Smooth muscle cell (in vitro differentiated cells): ENCODE results near the gene MYO3B. TPM values are rescaled to one million over a fixed set of nuclear protein-coding genes. Genes with fewer than 3 reads are reported as not detected.

Experiments used
- DNase-seq: peaks from one replicate; lab custom pipeline; 2025; ENCODE audit not compliant: unreplicated experiment; lab: John Stamatoyannopoulos, UW
- H2AFZ ChIP-seq: fragments of 200-600 bp; sonication (generic); 2 replicates; pipeline ENCODE4 v1.6.0; 2016; ENCODE audit warnings: antibody characterized with exemption, low read depth, mild to moderate bottlenecking
- H3F3A ChIP-seq: fragments of 200-600 bp; sonication (generic); 2 replicates; pipeline ENCODE4 v1.6.0; 2017; ENCODE audit warnings: antibody characterized with exemption, low read depth
- H3K27ac ChIP-seq: fragments of 200-600 bp; sonication (generic); 2 replicates; pipeline ENCODE4 v1.5.1; 2016; ENCODE audit warnings: low read depth, mild to moderate bottlenecking
- H3K27me3 ChIP-seq: fragments of 200-600 bp; sonication (generic); 2 replicates; pipeline ENCODE4 v1.6.1; 2016; ENCODE audit warnings: low read depth, mild to moderate bottlenecking
- H3K36me3 ChIP-seq: fragments of 200-600 bp; sonication (generic); 2 replicates; pipeline ENCODE4 v1.5.1; 2016; ENCODE audit warnings: low read depth
- H3K4me1 ChIP-seq: fragments of 200-600 bp; sonication (generic); 2 replicates; pipeline ENCODE4 v1.5.1; 2016; ENCODE audit warnings: low read depth
- H3K4me2 ChIP-seq: fragments of 200-600 bp; sonication (generic); 2 replicates; pipeline ENCODE4 v1.6.0; 2016; ENCODE audit warnings: mild to moderate bottlenecking
- H3K4me3 ChIP-seq: fragments of 200-600 bp; sonication (generic); 2 replicates; pipeline ENCODE4 v1.5.1; 2016; ENCODE audit warnings: mild to moderate bottlenecking
- H3K79me2 ChIP-seq: fragments of 200-600 bp; sonication (generic); 2 replicates; pipeline ENCODE4 v1.6.0; 2016; ENCODE audit warnings: low read depth, mild to moderate bottlenecking
- H3K9ac ChIP-seq: fragments of 200-600 bp; sonication (generic); 2 replicates; pipeline ENCODE4 v1.6.0; 2016; ENCODE audit warnings: low read depth
- H3K9me3 ChIP-seq: fragments of 200-600 bp; sonication (generic); replicated peaks from 2 replicates; pipeline ENCODE4 v1.5.1; 2016; ENCODE audit warnings: low read depth
- H4K20me1 ChIP-seq: fragments of 200-600 bp; sonication (generic); 2 replicates; pipeline ENCODE4 v1.6.0; 2016; ENCODE audit warnings: low read depth
- WGBS: methylation state at CpG from one replicate; pipeline ENCODE4 v1.1.7; 2016; ENCODE audit warnings: low lambda C conversion rate; 5-methylcytosine and 5-hydroxymethylcytosine counted together
- polyA plus RNA-seq: library from polyadenylated mRNA; unstranded; fragments of >200 nt; fragmentation: Nextera tagmentation; extraction: Ambion mirVana; gene quantifications from 2 replicates; pipeline ENCODE4 v1.2.1, GENCODE V29; 2016
- total RNA-seq: library from RNA; depleted of rRNA; stranded (reverse); fragments of >200 nt; gene quantifications from 2 replicates; pipeline ENCODE4 v1.2.3, GENCODE V29; 2014
- TF ChIP-seq, protein P1 (sequence below): fragments of 200-600 bp; sonication (generic); IDR thresholded peaks from 2 replicates; pipeline ENCODE4 v1.5.1; 2017; ENCODE audit warnings: borderline replicate concordance, mild to moderate bottlenecking, antibody characterized with exemption; ENCODE audit not compliant: insufficient read depth, poor library complexity, severe bottlenecking

Gene MYO3B
- total and polyA plus RNA-seq, 2 experiments from 2014 or later, result 0.47 to 3.1 TPM

DNA sequence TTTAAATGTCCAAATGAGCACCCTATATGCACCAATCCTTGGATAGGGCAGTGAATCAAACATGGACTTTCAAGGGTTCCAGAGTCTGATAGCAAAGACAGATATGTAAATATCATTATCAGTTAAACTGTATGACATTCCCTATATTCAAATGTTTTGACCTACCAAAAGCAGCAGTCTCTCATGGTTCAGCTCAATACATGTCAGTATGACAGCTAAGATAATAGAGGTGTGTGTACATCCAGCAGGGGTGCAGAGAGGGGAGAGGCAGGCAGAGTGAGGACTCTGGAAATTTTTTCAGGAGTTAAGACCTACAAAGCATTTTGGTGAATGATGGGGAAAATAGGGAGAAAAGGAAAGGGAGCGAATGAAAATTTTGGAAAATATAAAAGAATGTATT is 106.3 kb downstream of the MYO3B start:
- Histone ChIP-seq H3K9me3 (no peaks in the 10 kb centered on the region), H3K4me1 (no peaks in the 10 kb centered on the region), H3F3A (no peaks in the 10 kb centered on the region), H3K4me2 (no peak overlapping the region), H2AFZ (no peak overlapping the region), H3K36me3 (no peaks in the 10 kb centered on the region), H4K20me1 (no peaks in the 10 kb centered on the region), H3K27me3 (no peaks in the 10 kb centered on the region), H3K9ac (no peak overlapping the region), H3K4me3 (no peak overlapping the region), H3K27ac (no peak overlapping the region), H3K79me2 (no peaks in the 10 kb centered on the region)
- TF ChIP-seq, protein P1, sequence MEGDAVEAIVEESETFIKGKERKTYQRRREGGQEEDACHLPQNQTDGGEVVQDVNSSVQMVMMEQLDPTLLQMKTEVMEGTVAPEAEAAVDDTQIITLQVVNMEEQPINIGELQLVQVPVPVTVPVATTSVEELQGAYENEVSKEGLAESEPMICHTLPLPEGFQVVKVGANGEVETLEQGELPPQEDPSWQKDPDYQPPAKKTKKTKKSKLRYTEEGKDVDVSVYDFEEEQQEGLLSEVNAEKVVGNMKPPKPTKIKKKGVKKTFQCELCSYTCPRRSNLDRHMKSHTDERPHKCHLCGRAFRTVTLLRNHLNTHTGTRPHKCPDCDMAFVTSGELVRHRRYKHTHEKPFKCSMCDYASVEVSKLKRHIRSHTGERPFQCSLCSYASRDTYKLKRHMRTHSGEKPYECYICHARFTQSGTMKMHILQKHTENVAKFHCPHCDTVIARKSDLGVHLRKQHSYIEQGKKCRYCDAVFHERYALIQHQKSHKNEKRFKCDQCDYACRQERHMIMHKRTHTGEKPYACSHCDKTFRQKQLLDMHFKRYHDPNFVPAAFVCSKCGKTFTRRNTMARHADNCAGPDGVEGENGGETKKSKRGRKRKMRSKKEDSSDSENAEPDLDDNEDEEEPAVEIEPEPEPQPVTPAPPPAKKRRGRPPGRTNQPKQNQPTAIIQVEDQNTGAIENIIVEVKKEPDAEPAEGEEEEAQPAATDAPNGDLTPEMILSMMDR, result no peak
- no peak for DNase-seq
- 100% methylated on average over 1 of the region's 1 CpG for WGBS

DNA sequence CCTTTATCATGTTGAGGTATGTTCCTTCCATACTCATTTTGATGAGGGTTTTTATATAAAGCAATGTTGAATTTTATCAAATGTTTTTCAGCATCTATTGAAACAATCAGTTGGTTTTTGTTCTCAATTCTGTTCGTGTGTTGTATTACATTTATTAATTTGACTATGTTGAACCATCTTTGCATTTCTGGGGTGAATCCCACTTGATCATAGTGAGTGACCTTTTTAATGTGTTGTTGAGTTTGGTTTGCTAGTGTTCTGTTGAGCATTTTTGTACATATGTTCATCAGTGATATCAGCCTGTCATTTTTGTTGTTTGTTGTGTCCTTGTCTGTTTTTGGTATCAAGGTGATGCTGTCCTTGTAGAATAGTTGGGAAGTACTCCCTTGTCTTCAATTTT is 110.9 kb downstream of the MYO3B start:
- TF ChIP-seq, protein P1, result no peak
- no peaks in the 10 kb centered on the region for H3K27me3 ChIP-seq
- peaks cover 3% of the 10 kb centered on the region for H3K9me3 ChIP-seq
- 93% methylated on average over 1 of the region's 1 CpG for WGBS
- no peaks in the 10 kb centered on the region for H3K79me2 ChIP-seq
- H2AFZ ChIP-seq, result no peak overlapping the region
- H3K4me1 ChIP-seq, result no peaks in the 10 kb centered on the region
- H3K4me2 ChIP-seq, result no peak overlapping the region
- no peaks in the 10 kb centered on the region for H3K36me3 ChIP-seq
- no peak for DNase-seq
- H3K27ac ChIP-seq, result no peak overlapping the region
- no peak overlapping the region for H3K9ac ChIP-seq
- no peak overlapping the region for H3K4me3 ChIP-seq
- no peaks in the 10 kb centered on the region for H4K20me1 ChIP-seq
- no peaks in the 10 kb centered on the region for H3F3A ChIP-seq

DNA sequence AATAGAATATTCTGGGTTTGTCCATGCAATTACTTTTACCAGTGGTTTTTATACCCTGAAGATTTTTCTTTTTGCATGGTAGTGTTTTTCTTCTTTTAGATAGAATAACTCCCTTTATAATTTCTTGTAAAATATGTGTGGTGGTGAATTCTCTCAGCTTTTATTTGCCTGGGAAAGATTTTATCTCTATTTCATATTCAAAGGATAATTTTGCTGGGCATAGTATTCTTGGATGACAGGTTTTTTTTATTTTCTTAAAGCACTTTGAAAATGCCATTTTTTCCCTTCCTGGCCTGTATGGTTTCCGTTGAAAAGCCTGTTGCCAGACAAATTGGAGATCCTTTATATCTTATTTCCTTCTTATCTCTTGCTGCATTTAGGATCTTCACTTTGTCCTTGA is 113.5 kb downstream of the MYO3B start:
- Histone ChIP-seq H3K27me3 (no peaks in the 10 kb centered on the region), H3K27ac (no peak overlapping the region), H2AFZ (no peak overlapping the region), H3K4me2 (no peak overlapping the region), H3K4me1 (no peaks in the 10 kb centered on the region), H3K4me3 (no peak overlapping the region), H3K36me3 (no peaks in the 10 kb centered on the region), H3K9me3 (peaks cover 3% of the 10 kb centered on the region), H3K79me2 (no peaks in the 10 kb centered on the region), H3F3A (no peaks in the 10 kb centered on the region), H4K20me1 (no peaks in the 10 kb centered on the region), H3K9ac (no peak overlapping the region)
- TF ChIP-seq, protein P1, result no peak
- whole genome bisulfite sequencing, result 91% methylated on average over 1 of the region's 1 CpG
- no peak for DNase-seq

DNA sequence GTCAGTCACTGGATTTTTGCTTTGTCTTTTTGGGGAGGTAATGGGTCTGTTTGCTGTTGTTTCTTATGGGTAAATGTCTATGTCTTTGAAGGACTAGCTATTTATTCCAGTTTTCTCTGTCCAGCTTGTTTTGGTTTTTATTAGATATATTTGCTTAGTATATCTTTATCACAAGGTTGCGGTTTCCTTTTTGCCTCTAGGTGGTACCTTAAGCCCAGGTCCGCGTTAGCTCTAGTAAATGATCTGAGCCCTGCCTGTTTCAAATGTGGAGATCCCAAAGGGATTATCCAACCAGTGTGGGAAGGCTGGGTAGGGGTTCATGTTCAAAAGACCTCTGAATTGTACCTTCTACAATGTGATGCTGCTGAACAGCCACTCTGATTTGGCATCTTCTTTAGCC is 114.5 kb downstream of the MYO3B start:
- Histone ChIP-seq H2AFZ (no peak overlapping the region), H3K4me1 (no peaks in the 10 kb centered on the region), H3K79me2 (no peaks in the 10 kb centered on the region), H3F3A (no peaks in the 10 kb centered on the region), H3K36me3 (no peaks in the 10 kb centered on the region), H3K9me3 (peaks cover 3% of the 10 kb centered on the region), H4K20me1 (no peaks in the 10 kb centered on the region), H3K27me3 (no peaks in the 10 kb centered on the region), H3K4me3 (no peak overlapping the region), H3K4me2 (no peak overlapping the region), H3K27ac (no peak overlapping the region), H3K9ac (no peak overlapping the region)
- no peak for DNase-seq
- WGBS, result 67% methylated on average over 3 of the region's 3 CpGs
- TF ChIP-seq, protein P1, result no peak
